Neutrophil (primary cell): ENCODE measurements around the gene TMC7.

ENCODE experiments used
- H3K27ac ChIP-seq: fragments of 200-600 bp; sonication (generic); 2 replicates; pipeline ENCODE4 v1.5.1; 2016; ENCODE audit warnings: mild to moderate bottlenecking, moderate library complexity
- H3K27me3 ChIP-seq: fragments of 200-600 bp; sonication (generic); 2 replicates; pipeline ENCODE4 v1.6.0; 2016; ENCODE audit warnings: mild to moderate bottlenecking
- H3K36me3 ChIP-seq: fragments of 200-600 bp; sonication (generic); 2 replicates; pipeline ENCODE4 v1.5.1; 2017
- H3K4me1 ChIP-seq, 2 experiments: fragments of 200-600 bp in 1 of 2; sonication (generic) in 1 of 2; 1 replicate in 1 of 2; 2 replicates in 1 of 2; pipeline versions ENCODE4 v1.5.1 to v1.6.1; 2013 to 2016; ENCODE audit warnings: low read depth in 1 of 2, low read length in 1 of 2, mild to moderate bottlenecking in 1 of 2, moderate library complexity in 1 of 2; ENCODE audit not compliant: control insufficient read depth in 1 of 2, insufficient read depth in 1 of 2
- H3K4me3 ChIP-seq, 2 experiments: fragments of 200-600 bp in 1 of 2; sonication (generic) in 1 of 2; 1 replicate in 1 of 2; 2 replicates in 1 of 2; pipeline ENCODE4 v1.5.1; 2013 to 2016; ENCODE audit warnings: low read depth in 1 of 2, low read length in 1 of 2, mild to moderate bottlenecking in 1 of 2, moderate library complexity in 1 of 2
- H3K9me3 ChIP-seq: fragments of 200-600 bp; sonication (generic); 2 replicates; pipeline ENCODE4 v1.5.1; 2016
- CTCF ChIP-seq: fragments of 200-600 bp; sonication (generic); IDR thresholded peaks from 2 replicates; pipeline ENCODE4 v1.5.1; 2016; ENCODE audit warnings: antibody characterized with exemption

Gene TMC7

GRCh38 chr16:19098173-19098572, 114.4 kb downstream of the TMC7 start:
- Histone ChIP-seq H3K9me3 (no peaks in the 10 kb centered on the region), H3K4me3 (no peak overlapping the region)

GRCh38 chr16:19102187-19102872, 118.6 kb downstream of the TMC7 start:
- no peak for TF ChIP-seq CTCF
- H3K27me3 ChIP-seq = no peaks in the 10 kb centered on the region
- no peaks in the 10 kb centered on the region for H3K36me3 ChIP-seq
- H3K4me3 ChIP-seq = no peak overlapping the region
- H3K9me3 ChIP-seq = no peaks in the 10 kb centered on the region
- H3K27ac ChIP-seq = no peak overlapping the region
- H3K4me1 ChIP-seq = no peaks in the 10 kb centered on the region

More at GRCh38 chr16:19098173-19098572, 114.4 kb downstream of the TMC7 start:
- H3K27ac ChIP-seq = no peak overlapping the region
- H3K27me3 ChIP-seq = no peaks in the 10 kb centered on the region
- H3K36me3 ChIP-seq = no peaks in the 10 kb centered on the region
- no peak for TF ChIP-seq CTCF
- H3K4me1 ChIP-seq = no peaks in the 10 kb centered on the region

- Histone ChIP-seq H3K4me3 (no peak overlapping the region), H3K27ac (no peak overlapping the region), H3K36me3 (no peaks in the 10 kb centered on the region), H3K4me1 (no peaks in the 10 kb centered on the region), H3K9me3 (no peaks in the 10 kb centered on the region), H3K27me3 (no peaks in the 10 kb centered on the region)
- TF ChIP-seq CTCF = no peak
Observed at GRCh38 chr16:19104607-19105006, 120.9 kb downstream of the TMC7 start.

- no peak overlapping the region for H3K27ac ChIP-seq
- H3K27me3 ChIP-seq = no peaks in the 10 kb centered on the region
- H3K36me3 ChIP-seq = no peaks in the 10 kb centered on the region
- H3K9me3 ChIP-seq = no peaks in the 10 kb centered on the region
- no peaks in the 10 kb centered on the region for H3K4me1 ChIP-seq
- TF ChIP-seq CTCF = no peak
- no peak overlapping the region for H3K4me3 ChIP-seq
Observed at GRCh38 chr16:19105131-19105530, 121.4 kb downstream of the TMC7 start.

- Histone ChIP-seq H3K27me3 (peaks cover under 1% of the 10 kb centered on the region), H3K27ac (no peak overlapping the region), H3K4me1 (no peaks in the 10 kb centered on the region), H3K36me3 (no peaks in the 10 kb centered on the region), H3K9me3 (no peaks in the 10 kb centered on the region), H3K4me3 (no peak overlapping the region)
- TF ChIP-seq CTCF = no peak
Observed at GRCh38 chr16:19105891-19106624, 122.3 kb downstream of the TMC7 start.
